GM23248 (cell line): ENCODE measurements around the gene RASA3.

Source experiments
- EZH2 ChIP-seq: fragments of 200-600 bp; sonication (generic); IDR thresholded peaks from 2 replicates; pipeline ENCODE4 v1.6.1; 2018; ENCODE audit warnings: antibody characterized with exemption, mild to moderate bottlenecking; ENCODE audit not compliant: insufficient read depth, poor library complexity, severe bottlenecking
- EZH2phosphoT487 ChIP-seq: fragments of 200-600 bp; sonication (generic); IDR thresholded peaks from 2 replicates; pipeline ENCODE4 v1.6.1; 2018; ENCODE audit warnings: antibody characterized with exemption, moderate library complexity, mild to moderate bottlenecking, low read depth; ENCODE audit not compliant: insufficient read depth

DNA sequence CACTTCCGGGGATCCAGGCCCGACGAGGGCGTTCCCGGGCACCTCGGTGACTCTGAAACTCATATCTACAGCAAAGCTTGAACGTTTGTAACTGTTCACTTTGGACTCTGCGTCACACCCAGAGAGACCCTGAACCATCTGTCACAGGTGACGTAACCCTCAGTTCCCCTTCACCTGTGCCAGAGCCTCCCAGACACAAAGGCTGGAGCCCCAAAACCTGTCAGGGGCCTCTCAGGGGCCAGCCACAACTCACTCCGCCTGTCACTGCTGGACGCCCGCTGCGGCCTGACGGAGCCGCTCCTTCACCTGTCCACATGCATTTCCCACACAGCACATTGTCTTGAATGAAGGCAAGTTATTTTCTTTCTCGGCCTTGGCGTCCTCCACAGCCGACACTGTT is 8.0 kb downstream of the RASA3 start:
- TF ChIP-seq EZH2phosphoT487 (no peak), EZH2 (no peak)
